ENCODE data around the gene SYNE2. TPM values are rescaled to one million over a fixed set of nuclear protein-coding genes. Genes with fewer than 3 reads are reported as not detected.

Gene SYNE2
- total RNA-seq, 1 experiment from 2014 or later, result 37.5 TPM

DNA sequence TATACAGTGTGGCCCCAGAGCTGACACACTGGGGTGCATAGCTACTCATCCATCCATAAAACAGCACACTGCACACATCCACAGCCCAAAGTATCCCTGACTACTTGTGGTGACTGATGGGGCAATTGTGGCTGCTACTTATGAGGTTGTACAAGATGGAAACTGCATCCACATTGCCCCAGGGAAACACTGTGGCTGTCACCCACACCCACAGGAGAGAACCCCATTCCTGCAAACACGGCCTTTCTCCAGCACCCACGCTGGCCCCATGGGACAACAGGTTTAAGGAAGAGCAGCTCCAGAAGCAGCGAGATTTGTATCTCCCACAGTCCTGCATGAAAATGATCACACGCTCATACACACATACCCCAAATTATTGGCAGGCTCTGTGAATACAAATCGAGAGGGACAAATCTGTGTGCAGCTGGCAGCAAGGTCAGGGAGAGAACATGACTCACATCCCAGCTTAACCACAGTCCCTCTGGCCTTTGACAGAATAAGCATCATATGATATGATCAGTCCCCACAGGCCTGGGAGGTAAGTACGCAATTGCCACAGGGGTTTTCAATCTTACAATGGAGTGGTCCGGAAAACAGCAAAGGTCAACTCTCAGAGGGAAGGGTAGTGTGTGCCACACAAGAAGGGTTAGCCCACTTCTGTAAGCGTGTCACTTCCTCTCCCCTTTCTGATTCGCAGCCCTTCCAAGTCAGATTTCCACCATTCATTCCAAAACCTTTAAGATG, 379.5 kb downstream of the SYNE2 start:
- H3K27ac ChIP-seq (ENCODE audit: low read length), result no peak overlapping the region
- POLR2A ChIA-PET, result no interaction called here
- in situ Hi-C loops (cut with HindIII; ENCODE audit: low pct_unique_long_range_greater_than_20kb, low sequenced_read_pairs) (no loop called here), intact Hi-C loops (cut with micrococcal nuclease; ENCODE audit: unreplicated experiment) (no loop called here)
- no TSS peak for BruUV-seq (replicated peaks)
- no peaks in the 10 kb centered on the region for H3K9me3 ChIP-seq (ENCODE audit: control insufficient read depth, insufficient read depth, low read depth, low read length)
- peaks cover 4% of the 10 kb centered on the region; the same call in 1 of the 2 replicates for H3K36me3 ChIP-seq (ENCODE audit: control insufficient read depth, insufficient read depth, low read length)
- H3K27me3 ChIP-seq (ENCODE audit: control insufficient read depth, insufficient read depth, low read length), result no peaks in the 10 kb centered on the region
- no peak overlapping the region for H3K4me3 ChIP-seq (ENCODE audit: low read depth in 2 of 2, low read length in 2 of 2)
- 0 out of 2 replicates have a peak, but pooled peaks have one; percentile 53 for ATAC-seq
- CTCF ChIA-PET, result no interaction called here
- no peak for TF ChIP-seq SIN3A (IDR thresholded peaks at IDR 0.05; ENCODE audit: borderline replicate concordance, insufficient read depth, low read depth, low read length)
- TF ChIP-seq, protein P1, sequence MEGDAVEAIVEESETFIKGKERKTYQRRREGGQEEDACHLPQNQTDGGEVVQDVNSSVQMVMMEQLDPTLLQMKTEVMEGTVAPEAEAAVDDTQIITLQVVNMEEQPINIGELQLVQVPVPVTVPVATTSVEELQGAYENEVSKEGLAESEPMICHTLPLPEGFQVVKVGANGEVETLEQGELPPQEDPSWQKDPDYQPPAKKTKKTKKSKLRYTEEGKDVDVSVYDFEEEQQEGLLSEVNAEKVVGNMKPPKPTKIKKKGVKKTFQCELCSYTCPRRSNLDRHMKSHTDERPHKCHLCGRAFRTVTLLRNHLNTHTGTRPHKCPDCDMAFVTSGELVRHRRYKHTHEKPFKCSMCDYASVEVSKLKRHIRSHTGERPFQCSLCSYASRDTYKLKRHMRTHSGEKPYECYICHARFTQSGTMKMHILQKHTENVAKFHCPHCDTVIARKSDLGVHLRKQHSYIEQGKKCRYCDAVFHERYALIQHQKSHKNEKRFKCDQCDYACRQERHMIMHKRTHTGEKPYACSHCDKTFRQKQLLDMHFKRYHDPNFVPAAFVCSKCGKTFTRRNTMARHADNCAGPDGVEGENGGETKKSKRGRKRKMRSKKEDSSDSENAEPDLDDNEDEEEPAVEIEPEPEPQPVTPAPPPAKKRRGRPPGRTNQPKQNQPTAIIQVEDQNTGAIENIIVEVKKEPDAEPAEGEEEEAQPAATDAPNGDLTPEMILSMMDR (IDR thresholded peaks at IDR 0.05), result no peak
- TF ChIP-seq POLR2AphosphoS5 (IDR thresholded peaks at IDR 0.05; ENCODE audit: low read depth, low read length), result no peak
- no peak for TF ChIP-seq TCF7L2 (IDR thresholded peaks at IDR 0.05; ENCODE audit: low read depth, low read length)
- TF ChIP-seq, protein P2, sequence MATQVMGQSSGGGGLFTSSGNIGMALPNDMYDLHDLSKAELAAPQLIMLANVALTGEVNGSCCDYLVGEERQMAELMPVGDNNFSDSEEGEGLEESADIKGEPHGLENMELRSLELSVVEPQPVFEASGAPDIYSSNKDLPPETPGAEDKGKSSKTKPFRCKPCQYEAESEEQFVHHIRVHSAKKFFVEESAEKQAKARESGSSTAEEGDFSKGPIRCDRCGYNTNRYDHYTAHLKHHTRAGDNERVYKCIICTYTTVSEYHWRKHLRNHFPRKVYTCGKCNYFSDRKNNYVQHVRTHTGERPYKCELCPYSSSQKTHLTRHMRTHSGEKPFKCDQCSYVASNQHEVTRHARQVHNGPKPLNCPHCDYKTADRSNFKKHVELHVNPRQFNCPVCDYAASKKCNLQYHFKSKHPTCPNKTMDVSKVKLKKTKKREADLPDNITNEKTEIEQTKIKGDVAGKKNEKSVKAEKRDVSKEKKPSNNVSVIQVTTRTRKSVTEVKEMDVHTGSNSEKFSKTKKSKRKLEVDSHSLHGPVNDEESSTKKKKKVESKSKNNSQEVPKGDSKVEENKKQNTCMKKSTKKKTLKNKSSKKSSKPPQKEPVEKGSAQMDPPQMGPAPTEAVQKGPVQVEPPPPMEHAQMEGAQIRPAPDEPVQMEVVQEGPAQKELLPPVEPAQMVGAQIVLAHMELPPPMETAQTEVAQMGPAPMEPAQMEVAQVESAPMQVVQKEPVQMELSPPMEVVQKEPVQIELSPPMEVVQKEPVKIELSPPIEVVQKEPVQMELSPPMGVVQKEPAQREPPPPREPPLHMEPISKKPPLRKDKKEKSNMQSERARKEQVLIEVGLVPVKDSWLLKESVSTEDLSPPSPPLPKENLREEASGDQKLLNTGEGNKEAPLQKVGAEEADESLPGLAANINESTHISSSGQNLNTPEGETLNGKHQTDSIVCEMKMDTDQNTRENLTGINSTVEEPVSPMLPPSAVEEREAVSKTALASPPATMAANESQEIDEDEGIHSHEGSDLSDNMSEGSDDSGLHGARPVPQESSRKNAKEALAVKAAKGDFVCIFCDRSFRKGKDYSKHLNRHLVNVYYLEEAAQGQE (IDR thresholded peaks at IDR 0.05; ENCODE audit: insufficient read depth in 1 of 2, low read depth in 2 of 2, low read length in 1 of 2), result no peak
- H3K4me1 ChIP-seq (ENCODE audit: control insufficient read depth, insufficient read depth, low read length), result no peaks in the 10 kb centered on the region
- no peak for DNase-seq (ENCODE audit: low read depth, low spot score)

- BruUV-seq (replicated peaks), result no TSS peak
- ATAC-seq (no peak), DNase-seq (ENCODE audit: low read depth, low spot score) (no peak)
- in situ Hi-C loops (cut with HindIII; ENCODE audit: low pct_unique_long_range_greater_than_20kb, low sequenced_read_pairs) (no loop called here), intact Hi-C loops (cut with micrococcal nuclease; ENCODE audit: unreplicated experiment) (no loop called here)
- TF ChIP-seq, protein P1 (IDR thresholded peaks at IDR 0.05), result no peak
- no peak for TF ChIP-seq POLR2AphosphoS5 (IDR thresholded peaks at IDR 0.05; ENCODE audit: low read depth, low read length)
- no peak for TF ChIP-seq TCF7L2 (IDR thresholded peaks at IDR 0.05; ENCODE audit: low read depth, low read length)
- TF ChIP-seq, protein P2 (IDR thresholded peaks at IDR 0.05; ENCODE audit: insufficient read depth in 1 of 2, low read depth in 2 of 2, low read length in 1 of 2), result no peak
- no peak for TF ChIP-seq SIN3A (IDR thresholded peaks at IDR 0.05; ENCODE audit: borderline replicate concordance, insufficient read depth, low read depth, low read length)
- POLR2A ChIA-PET, result no interaction called here
- H3K4me3 ChIP-seq (ENCODE audit: low read depth in 2 of 2, low read length in 2 of 2), result no peak overlapping the region
- H3K4me1 ChIP-seq (ENCODE audit: control insufficient read depth, insufficient read depth, low read length), result no peaks in the 10 kb centered on the region
- H3K36me3 ChIP-seq (ENCODE audit: control insufficient read depth, insufficient read depth, low read length), result 0 out of 2 replicates have a peak, but pooled peaks cover under 1% of the 10 kb centered on the region
- no peaks in the 10 kb centered on the region for H3K9me3 ChIP-seq (ENCODE audit: control insufficient read depth, insufficient read depth, low read depth, low read length)
- H3K27me3 ChIP-seq (ENCODE audit: control insufficient read depth, insufficient read depth, low read length), result no peaks in the 10 kb centered on the region
- H3K27ac ChIP-seq (ENCODE audit: low read length), result no peak overlapping the region
- CTCF ChIA-PET, result no interaction called here
These were observed 380.1 kb downstream of the SYNE2 start for GRCh38 chr14:64232944-64233343.

All from Panc1 (cell line).